Neural progenitor cell (in vitro differentiated cells): Measurements from ENCODE around the gene RPL22.

Experiments
- CTCF ChIP-seq: fragments of 200-600 bp; sonication (generic); IDR thresholded peaks from 2 replicates; pipeline ENCODE4 v1.5.1; 2017; ENCODE audit warnings: antibody characterized with exemption, mild to moderate bottlenecking
- EZH2 ChIP-seq: fragments of 200-600 bp; sonication (generic); IDR thresholded peaks from 2 replicates; pipeline ENCODE4 v1.6.1; 2017; ENCODE audit warnings: antibody characterized with exemption, mild to moderate bottlenecking, moderate library complexity

GRCh38 chr1:6144647-6145395 lies 54.6 kb downstream of the RPL22 start:
- no peak for TF ChIP-seq CTCF
- TF ChIP-seq EZH2 = no peak
